Progenitor cell of endocrine pancreas (in vitro differentiated cells): ENCODE results near the gene TMEM196. TPM values are rescaled to one million over a fixed set of nuclear protein-coding genes. Genes with fewer than 3 reads are reported as not detected.

Experiments used
- DNase-seq: peaks from one replicate; pipeline ENCODE4 v3.0.0; 2021; ENCODE audit warnings: low spot score; ENCODE audit not compliant: unreplicated experiment
- H3K27ac Mint-ChIP-seq: 2 replicates; pipeline ENCODE4 v1.8.0; 2021; ENCODE audit warnings: mild to moderate bottlenecking, moderate library complexity, mixed read lengths
- H3K27me3 Mint-ChIP-seq: 2 replicates; pipeline ENCODE4 v1.8.0; 2021; ENCODE audit warnings: mixed read lengths
- H3K36me3 Mint-ChIP-seq: 2 replicates; pipeline ENCODE4 v1.8.0; 2022; ENCODE audit warnings: mixed read lengths; ENCODE audit not compliant: insufficient read depth
- H3K4me1 Mint-ChIP-seq: 2 replicates; pipeline ENCODE4 v1.8.0; 2021; ENCODE audit warnings: low read depth, mixed read lengths
- H3K4me3 Mint-ChIP-seq: 2 replicates; pipeline ENCODE4 v1.8.0; 2021; ENCODE audit warnings: low read depth, mild to moderate bottlenecking, moderate library complexity, mixed read lengths
- H3K9me3 Mint-ChIP-seq: 2 replicates; pipeline ENCODE4 v1.8.0; 2021; ENCODE audit warnings: low read depth, mixed read lengths
- CTCF ChIP-seq: fragments of 200-600 bp; sonication (generic); IDR thresholded peaks from one replicate; pipeline ENCODE4 v1.5.0; 2021; ENCODE audit warnings: antibody characterized with exemption, mild to moderate bottlenecking; ENCODE audit not compliant: unreplicated experiment
- microRNA-seq: library from miRNA; unstranded; fragments of <30 nt; microRNA quantifications from one replicate; pipeline ENCODE4 v1.1.0, GENCODE V29; 2020; ENCODE audit warnings: borderline number of aligned reads; ENCODE audit not compliant: unreplicated experiment
- total RNA-seq: library from RNA; stranded (reverse); gene quantifications from 2 replicates; pipeline ENCODE4 v1.2.1, GENCODE V29; 2021

The TMEM196 gene
- total RNA-seq, 1 donor from 2014 or later: 0.69 TPM

DNA sequence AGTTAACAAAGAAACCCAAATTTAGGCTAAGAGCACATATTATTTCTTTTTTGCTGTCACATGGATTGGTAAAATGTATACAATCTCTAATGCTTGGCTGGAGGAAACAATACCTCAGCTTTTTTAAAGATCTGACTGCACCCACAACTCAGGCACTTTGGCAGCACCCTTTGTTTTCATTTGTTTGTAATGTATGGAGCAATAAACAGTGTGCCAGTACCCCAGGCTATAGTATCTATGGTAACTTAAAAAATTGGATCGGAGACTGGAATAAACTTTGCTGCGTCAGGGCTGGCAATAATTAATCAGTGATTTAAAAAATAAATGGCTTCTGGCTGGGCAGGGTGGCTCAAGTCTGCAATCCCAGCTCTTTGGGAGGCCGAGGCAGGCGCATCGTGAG, 91.8 kb downstream of the TMEM196 start:
- H3K27me3 Mint-ChIP-seq: no peaks in the 10 kb centered on the region
- peaks cover 11% of the 10 kb centered on the region for H3K9me3 Mint-ChIP-seq
- no peaks in the 10 kb centered on the region for H3K4me1 Mint-ChIP-seq
- DNase-seq: no peak
- no peak for TF ChIP-seq CTCF
- no peak overlapping the region for H3K27ac Mint-ChIP-seq
- no peak overlapping the region for H3K4me3 Mint-ChIP-seq
- H3K36me3 Mint-ChIP-seq: no peaks in the 10 kb centered on the region

DNA sequence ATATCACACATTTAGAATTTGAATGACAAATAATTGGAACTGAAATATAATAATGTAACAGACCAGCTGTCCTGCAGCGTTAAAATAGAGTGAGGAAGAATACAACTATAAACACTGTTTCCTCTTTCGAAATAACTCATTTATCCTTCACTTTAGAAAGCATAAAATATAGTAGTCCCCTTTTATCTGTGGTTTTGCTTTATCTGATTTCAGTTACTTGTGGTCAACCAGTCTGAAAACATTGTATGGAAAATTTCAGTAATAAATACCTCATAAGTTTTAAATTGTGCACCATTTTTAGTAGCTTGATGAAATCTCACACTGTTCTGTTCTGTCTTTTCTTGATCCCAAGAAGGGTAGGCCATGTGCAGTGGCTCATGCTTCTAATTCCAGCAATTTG, 96.2 kb downstream of the TMEM196 start:
- no peak for TF ChIP-seq CTCF
- H3K4me3 Mint-ChIP-seq: no peak overlapping the region
- no peak overlapping the region for H3K27ac Mint-ChIP-seq
- H3K36me3 Mint-ChIP-seq: no peaks in the 10 kb centered on the region
- H3K9me3 Mint-ChIP-seq: no peaks in the 10 kb centered on the region
- DNase-seq: no peak
- H3K27me3 Mint-ChIP-seq: no peaks in the 10 kb centered on the region
- no peaks in the 10 kb centered on the region for H3K4me1 Mint-ChIP-seq

DNA sequence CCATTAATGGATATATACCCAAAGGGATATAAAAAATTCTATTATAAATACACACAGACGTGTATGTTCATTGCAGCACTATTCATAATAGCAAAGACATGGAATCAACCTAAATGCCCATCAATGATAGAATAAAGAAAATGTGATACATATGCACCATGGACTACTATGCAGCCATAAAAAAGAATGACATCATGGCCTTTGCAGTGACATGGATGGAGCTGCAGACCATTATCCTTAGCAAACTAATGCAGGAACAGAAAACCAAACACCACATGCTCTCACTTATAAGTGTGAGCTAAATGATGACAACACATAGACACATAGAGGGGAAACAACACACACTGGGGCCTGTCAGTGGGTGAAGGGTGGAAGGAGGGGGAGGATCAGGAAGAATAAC, 97.6 kb downstream of the TMEM196 start:
- H3K36me3 Mint-ChIP-seq: no peaks in the 10 kb centered on the region
- H3K4me3 Mint-ChIP-seq: no peak overlapping the region
- H3K4me1 Mint-ChIP-seq: no peaks in the 10 kb centered on the region
- H3K9me3 Mint-ChIP-seq: no peaks in the 10 kb centered on the region
- H3K27ac Mint-ChIP-seq: no peak overlapping the region
- no peak for TF ChIP-seq CTCF
- no peak for DNase-seq
- H3K27me3 Mint-ChIP-seq: no peaks in the 10 kb centered on the region

- Mint-ChIP-seq H3K4me1 (no peaks in the 10 kb centered on the region), H3K36me3 (no peaks in the 10 kb centered on the region), H3K27ac (no peak overlapping the region), H3K4me3 (no peak overlapping the region), H3K9me3 (no peaks in the 10 kb centered on the region), H3K27me3 (no peaks in the 10 kb centered on the region)
- no peak for TF ChIP-seq CTCF
- DNase-seq: no peak
Observed at GRCh38 chr7:19674266-19674960, 99.0 kb downstream of the TMEM196 start.

DNA sequence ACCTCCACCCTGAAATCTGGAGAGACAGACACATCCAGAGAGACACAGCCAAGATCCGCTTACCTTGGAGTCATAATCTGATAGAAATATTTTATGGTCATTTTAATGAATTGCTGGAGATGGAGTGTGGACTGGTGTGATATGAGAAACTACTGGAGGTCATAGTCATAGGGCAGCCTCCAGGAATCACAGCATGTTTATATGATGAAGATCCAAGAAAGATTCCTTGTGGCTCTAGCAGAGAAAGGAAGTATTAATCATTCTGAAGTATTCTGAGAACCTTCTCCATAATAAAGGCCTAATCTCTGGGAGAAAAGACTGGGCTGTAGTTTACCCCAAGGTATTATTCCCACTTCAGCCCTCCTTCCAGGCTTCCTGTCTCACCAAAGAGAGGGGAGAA, 102.6 kb downstream of the TMEM196 start:
- Mint-ChIP-seq H3K36me3 (no peaks in the 10 kb centered on the region), H3K4me1 (no peaks in the 10 kb centered on the region), H3K27me3 (no peaks in the 10 kb centered on the region), H3K9me3 (no peaks in the 10 kb centered on the region), H3K4me3 (no peak overlapping the region), H3K27ac (no peak overlapping the region)
- no peak for DNase-seq
- no peak for TF ChIP-seq CTCF

Small RNA genes lying within 50 kb of the gene (microRNA-seq; reads per million reads assigned to microRNA genes)
- gene MIR3146: not detected

Other genes starting within 250 kb of the TMEM196 start
- gene POLR1F, start 64.6 kb downstream of the TMEM196 start, total RNA-seq: 11.1 and 14.1 TPM in 2 replicates